Suprapubic skin (tissue), 4 donors: ENCODE results near the gene CD300A. TPM values are rescaled to one million over a fixed set of nuclear protein-coding genes. Genes with fewer than 3 reads are reported as not detected.

Experiments
- DNase-seq, 2 donors: peaks; one replicate each; pipeline ENCODE4 v3.0.0-alpha.2; 2019; ENCODE audit warnings: low spot score in 2 of 2
- H3K27ac ChIP-seq: fragments of 200-600 bp; sonication (generic); one replicate; pipeline ENCODE4 v1.5.1; 2019
- H3K27me3 ChIP-seq: fragments of 200-600 bp; sonication (generic); one replicate; pipeline ENCODE4 v1.5.1; 2019
- H3K36me3 ChIP-seq: fragments of 200-600 bp; sonication (generic); one replicate; pipeline ENCODE4 v1.5.1; 2019
- H3K4me1 ChIP-seq: fragments of 200-600 bp; sonication (generic); one replicate; pipeline ENCODE4 v1.5.1; 2019
- H3K4me3 ChIP-seq: fragments of 200-600 bp; sonication (generic); one replicate; pipeline ENCODE4 v1.5.1; 2019; ENCODE audit warnings: mild to moderate bottlenecking
- H3K9me3 ChIP-seq: fragments of 200-600 bp; sonication (generic); one replicate; pipeline ENCODE4 v1.5.1; 2019
- CTCF ChIP-seq, 2 donors: fragments of 200-600 bp in 1 of 2; fragments of 450-650 bp in 1 of 2; sonication (generic) in 1 of 2; IDR thresholded peaks; one replicate each; pipeline ENCODE4 v1.5.1; 2016 to 2019; ENCODE audit warnings: antibody characterized with exemption in 2 of 2, mild to moderate bottlenecking in 1 of 2, moderate library complexity in 1 of 2
- EP300 ChIP-seq: sonication (generic); formaldehyde crosslinking; IDR thresholded peaks from one replicate; pipeline ENCODE4 v1.6.1; 2017; ENCODE audit warnings: antibody characterized with exemption
- POLR2A ChIP-seq, 2 donors: fragments of 450-650 bp; IDR thresholded peaks; one replicate each; pipeline ENCODE4 v1.6.1; 2017; ENCODE audit warnings: antibody characterized with exemption in 2 of 2, mild to moderate bottlenecking in 2 of 2, moderate library complexity in 2 of 2
- POLR2AphosphoS5 ChIP-seq, 3 donors: sonication (generic); formaldehyde crosslinking; IDR thresholded peaks; one replicate each; pipeline ENCODE4 v1.6.1; 2017; ENCODE audit warnings: antibody characterized with exemption in 3 of 3
- WGBS: methylation state at CpG from one replicate; pipeline ENCODE4 v1.1.5; 2018; 5-methylcytosine and 5-hydroxymethylcytosine counted together
- total RNA-seq, 4 donors: library from RNA; depleted of rRNA; stranded (reverse); fragments of >200 nt; gene quantifications; one replicate each; pipeline ENCODE4 v1.1.0, GENCODE V29; 2016

Gene CD300A
- total RNA-seq, 4 donors from 2014 or later = 1.4 to 6.3 (median 2.9) TPM

GRCh38 chr17:74457146-74457819, 9.2 kb upstream of the CD300A start:
- H3K27me3 ChIP-seq = peaks cover 6% of the 10 kb centered on the region
- TF ChIP-seq POLR2AphosphoS5 (IDR thresholded peaks at IDR 0.05) = no peak
- TF ChIP-seq POLR2A (IDR thresholded peaks at IDR 0.05) = no peak
- TF ChIP-seq CTCF (IDR thresholded peaks at IDR 0.05) = peak; percentile 85 to 91
- TF ChIP-seq EP300 = no peak
- peak in 1 of 2 donors; percentile 86 for DNase-seq
- WGBS = 20% methylated on average over 18 of the region's 18 CpGs
- no peak overlapping the region for H3K4me3 ChIP-seq
- H3K27ac ChIP-seq = no peak overlapping the region
- H3K4me1 ChIP-seq = peaks cover 45% of the 10 kb centered on the region
- no peaks in the 10 kb centered on the region for H3K9me3 ChIP-seq
- no peaks in the 10 kb centered on the region for H3K36me3 ChIP-seq

GRCh38 chr17:74457820-74458166, 8.6 kb upstream of the CD300A start:
- H3K36me3 ChIP-seq = no peaks in the 10 kb centered on the region
- H3K27me3 ChIP-seq = peaks cover 6% of the 10 kb centered on the region
- TF ChIP-seq POLR2AphosphoS5 (IDR thresholded peaks at IDR 0.05) = no peak
- no peak for TF ChIP-seq EP300
- no peak for TF ChIP-seq POLR2A (IDR thresholded peaks at IDR 0.05)
- TF ChIP-seq CTCF (IDR thresholded peaks at IDR 0.05) = no peak
- WGBS = 28% methylated on average over 6 of the region's 6 CpGs
- H3K4me3 ChIP-seq = no peak overlapping the region
- H3K27ac ChIP-seq = no peak overlapping the region
- no peak for DNase-seq
- no peaks in the 10 kb centered on the region for H3K9me3 ChIP-seq
- H3K4me1 ChIP-seq = peaks cover 40% of the 10 kb centered on the region

- H3K9me3 ChIP-seq = no peaks in the 10 kb centered on the region
- H3K36me3 ChIP-seq = no peaks in the 10 kb centered on the region
- peaks cover 30% of the 10 kb centered on the region for H3K4me1 ChIP-seq
- no peak overlapping the region for H3K27ac ChIP-seq
- no peak overlapping the region for H3K4me3 ChIP-seq
- TF ChIP-seq POLR2AphosphoS5 (IDR thresholded peaks at IDR 0.05) = no peak
- TF ChIP-seq CTCF (IDR thresholded peaks at IDR 0.05) = no peak
- TF ChIP-seq POLR2A (IDR thresholded peaks at IDR 0.05) = no peak
- TF ChIP-seq EP300 = no peak
- H3K27me3 ChIP-seq = peaks cover 6% of the 10 kb centered on the region
- no peak for DNase-seq
- 40% methylated on average over 3 of the region's 3 CpGs for WGBS
These were observed 7.6 kb upstream of the CD300A start for GRCh38 chr17:74458835-74459234.

GRCh38 chr17:74459622-74460021, 6.8 kb upstream of the CD300A start:
- peaks cover 22% of the 10 kb centered on the region for H3K4me1 ChIP-seq
- 52% methylated on average over 6 of the region's 7 CpGs for WGBS
- no peak overlapping the region for H3K4me3 ChIP-seq
- no peaks in the 10 kb centered on the region for H3K36me3 ChIP-seq
- H3K27me3 ChIP-seq = peaks cover 6% of the 10 kb centered on the region
- H3K27ac ChIP-seq = no peak overlapping the region
- no peak for TF ChIP-seq POLR2A (IDR thresholded peaks at IDR 0.05)
- TF ChIP-seq POLR2AphosphoS5 (IDR thresholded peaks at IDR 0.05) = no peak
- TF ChIP-seq CTCF (IDR thresholded peaks at IDR 0.05) = no peak
- no peak for TF ChIP-seq EP300
- H3K9me3 ChIP-seq = no peaks in the 10 kb centered on the region
- no peak for DNase-seq

GRCh38 chr17:74460241-74460640, 6.2 kb upstream of the CD300A start:
- no peak for TF ChIP-seq EP300
- no peak for TF ChIP-seq POLR2AphosphoS5 (IDR thresholded peaks at IDR 0.05)
- no peak for TF ChIP-seq POLR2A (IDR thresholded peaks at IDR 0.05)
- no peak for TF ChIP-seq CTCF (IDR thresholded peaks at IDR 0.05)
- no peaks in the 10 kb centered on the region for H3K9me3 ChIP-seq
- 75% methylated on average over 2 of the region's 2 CpGs for WGBS

More at GRCh38 chr17:74460241-74460640, 6.2 kb upstream of the CD300A start:
- Histone ChIP-seq H3K27me3 (peaks cover 6% of the 10 kb centered on the region), H3K36me3 (no peaks in the 10 kb centered on the region), H3K4me3 (no peak overlapping the region), H3K4me1 (peaks cover 16% of the 10 kb centered on the region), H3K27ac (no peak overlapping the region)
- no peak for DNase-seq
